Activated T-cell treated with anti-CD3 and anti-CD28 coated beads, Interleukin-2, amount 50 U/mL, for 48 hours (primary cell): ENCODE measurements around the gene GLB1L2.

Experiments
- DNase-seq, 2 experiments: peaks; one replicate each; pipeline ENCODE4 v3.0.0-alpha.2; 2020

Gene GLB1L2

DNA sequence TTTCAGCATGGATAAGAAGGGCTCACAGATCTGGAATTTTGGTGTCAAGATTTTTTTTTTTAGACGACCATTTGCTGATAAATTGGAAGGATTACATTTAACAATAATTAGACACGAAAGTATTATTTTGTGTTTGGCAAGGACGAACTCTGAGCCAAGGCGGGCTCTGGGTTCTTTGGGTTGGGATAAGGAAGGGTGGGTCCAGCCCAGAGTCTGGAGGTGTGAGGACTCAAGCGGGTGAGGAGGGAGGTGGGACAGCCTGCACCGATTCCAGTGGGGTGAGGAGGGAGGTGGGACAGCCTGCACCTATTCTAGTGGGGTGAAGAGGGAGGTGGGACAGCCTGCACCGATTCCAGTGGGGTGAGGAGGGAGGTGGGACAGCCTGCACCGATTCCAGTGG is 76.1 kb downstream of the GLB1L2 start:
- no peak for DNase-seq

DNA sequence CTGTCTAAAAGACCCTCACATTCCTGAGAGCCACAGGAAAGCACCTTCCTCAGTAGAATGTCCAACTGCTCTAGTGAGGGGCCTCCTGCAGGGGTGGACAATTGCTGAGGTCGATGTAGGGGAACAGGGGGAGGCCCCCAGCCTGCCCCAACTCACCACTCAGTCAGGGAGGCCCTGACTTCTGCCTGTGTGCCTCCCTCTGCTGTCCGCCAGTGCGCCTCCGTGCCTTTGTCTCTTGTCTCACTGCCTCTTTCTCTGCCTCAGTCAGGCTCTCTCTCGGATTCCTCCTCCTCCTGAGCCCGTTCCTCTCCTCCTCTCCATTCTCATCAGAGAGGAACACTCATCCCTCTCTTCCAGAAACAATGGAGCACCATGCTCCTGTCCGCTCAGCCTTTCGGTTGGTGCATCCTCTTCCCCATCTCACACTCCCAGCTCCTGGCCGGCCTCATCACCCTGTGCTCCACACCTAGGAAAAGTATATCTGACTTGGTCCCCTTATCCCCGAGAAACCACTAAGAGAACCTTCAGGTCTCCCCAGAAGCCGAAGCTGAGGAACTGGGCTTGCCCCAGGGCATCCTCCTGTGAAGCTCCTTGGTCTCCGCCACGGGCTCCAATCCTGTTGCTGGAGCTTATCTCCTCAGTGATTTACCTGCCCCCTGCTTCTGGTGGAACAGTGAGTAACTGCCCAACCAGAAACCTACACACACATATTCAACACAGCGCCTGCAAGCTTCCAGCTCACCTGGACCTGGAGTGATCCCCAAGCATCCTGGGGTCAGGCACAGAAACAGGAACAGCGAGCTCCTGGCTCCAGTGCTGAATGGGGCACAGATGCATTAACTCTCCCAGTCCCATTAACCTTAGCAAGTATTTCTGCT is 78.0 kb downstream of the GLB1L2 start:
- no peak for DNase-seq

DNA sequence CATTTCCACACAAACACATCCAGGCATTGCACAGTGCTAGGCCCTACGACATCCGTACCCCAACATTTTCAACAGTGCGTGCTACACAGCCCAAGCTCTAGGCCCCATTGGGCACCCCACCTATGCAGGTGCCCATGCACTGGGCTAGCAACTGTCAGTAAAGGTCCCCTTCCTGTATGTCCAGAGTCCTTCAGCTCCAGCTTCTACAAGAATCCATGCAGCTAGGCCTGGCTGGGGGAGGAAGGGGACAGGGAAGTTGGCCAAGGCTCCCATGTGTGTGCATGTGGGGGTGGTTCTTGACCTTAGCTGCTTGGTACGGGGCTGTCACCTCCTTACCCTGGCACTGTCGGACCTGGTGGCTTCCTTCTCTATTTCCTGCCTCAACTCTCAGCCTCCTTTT is 79.0 kb downstream of the GLB1L2 start:
- DNase-seq: no peak

DNA sequence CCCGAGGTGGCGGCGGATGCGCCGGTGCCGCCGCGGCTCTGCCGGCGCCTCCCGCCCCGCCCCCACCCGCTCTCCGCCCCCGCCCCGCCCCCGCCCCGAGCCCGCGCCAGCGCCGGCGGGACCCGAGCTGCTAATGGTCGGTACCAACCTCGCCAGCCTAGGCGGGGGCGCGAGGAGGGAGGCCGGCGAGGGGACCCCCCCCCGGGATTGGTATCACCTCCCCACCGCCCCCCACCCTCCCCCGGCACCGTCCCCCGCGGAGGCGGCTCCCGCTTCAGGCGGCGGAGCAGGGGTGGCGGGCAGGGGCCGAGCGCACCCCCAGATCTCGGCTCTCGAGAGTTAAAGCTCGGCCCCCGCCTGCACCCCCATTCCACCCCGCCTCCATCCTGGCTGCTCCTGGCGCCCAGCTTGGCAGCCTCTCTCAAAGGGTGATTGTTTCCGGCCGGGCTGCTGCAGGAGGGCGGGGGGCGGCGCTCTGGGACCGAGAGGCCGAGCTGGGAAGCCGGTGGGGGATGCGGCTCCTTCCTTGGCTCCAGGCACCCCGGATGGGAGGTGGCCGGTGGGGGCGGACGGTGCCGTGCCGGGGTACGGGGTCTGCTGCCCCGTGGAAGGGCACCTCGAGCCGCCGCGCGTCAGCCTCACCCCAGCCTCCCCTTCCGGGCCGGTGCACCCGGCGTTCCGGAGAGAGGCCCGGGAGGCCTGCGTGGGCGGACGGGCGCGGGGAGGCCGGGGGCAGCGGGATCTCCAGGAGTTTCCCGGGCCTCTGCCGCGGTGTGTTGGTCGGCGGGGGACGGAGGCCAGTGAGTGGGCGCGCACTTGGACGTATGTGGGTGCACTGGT is 80.6 kb downstream of the GLB1L2 start, which contains the start of gene B3GAT1:
TSS of gene B3GAT1 (minus strand) at position 40 of the 840 bp plus-strand sequence. CDS start 24,583 bp downstream, outside the sequence.
- peak; percentile 31 to 44 for DNase-seq

DNA sequence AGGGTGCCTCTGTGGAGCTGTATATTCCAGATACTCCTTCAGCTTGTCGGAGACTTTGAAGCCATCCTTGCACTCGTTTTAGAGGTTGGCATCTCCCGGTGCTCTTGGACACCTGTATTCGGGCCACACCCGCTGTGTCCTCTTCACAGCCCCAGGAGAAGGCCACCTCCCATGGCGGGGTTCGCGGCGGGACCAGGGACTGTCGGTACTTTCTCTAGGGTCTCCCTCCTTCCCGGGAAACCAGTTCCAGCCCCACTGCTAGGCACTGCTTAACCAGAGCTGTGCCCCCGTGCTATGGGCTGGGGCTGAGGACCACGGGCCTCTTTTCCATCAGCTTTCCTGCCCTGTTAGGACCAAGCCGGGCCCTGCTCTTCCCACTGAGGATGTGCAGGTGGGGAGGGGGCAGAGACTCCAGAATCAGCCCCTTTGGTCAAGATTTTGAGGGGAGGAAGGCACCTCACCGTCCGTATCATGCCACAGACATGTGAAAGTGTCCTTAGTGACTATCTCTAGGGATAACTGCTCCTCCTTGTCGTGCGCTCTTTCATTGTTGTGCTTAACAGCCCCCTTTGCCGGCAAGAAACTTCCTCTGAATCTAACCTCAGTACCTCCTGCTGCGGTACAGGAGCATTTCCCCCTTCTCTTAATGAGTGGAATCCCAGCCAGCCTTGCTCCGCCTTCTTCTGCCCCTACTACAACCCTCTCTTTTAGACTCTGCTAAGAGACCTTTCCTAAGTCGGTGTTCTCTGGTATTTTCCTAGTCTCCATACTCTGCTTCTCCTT is 81.4 kb downstream of the GLB1L2 start:
- DNase-seq: peak in 1 of 2 experiments; percentile 23

DNA sequence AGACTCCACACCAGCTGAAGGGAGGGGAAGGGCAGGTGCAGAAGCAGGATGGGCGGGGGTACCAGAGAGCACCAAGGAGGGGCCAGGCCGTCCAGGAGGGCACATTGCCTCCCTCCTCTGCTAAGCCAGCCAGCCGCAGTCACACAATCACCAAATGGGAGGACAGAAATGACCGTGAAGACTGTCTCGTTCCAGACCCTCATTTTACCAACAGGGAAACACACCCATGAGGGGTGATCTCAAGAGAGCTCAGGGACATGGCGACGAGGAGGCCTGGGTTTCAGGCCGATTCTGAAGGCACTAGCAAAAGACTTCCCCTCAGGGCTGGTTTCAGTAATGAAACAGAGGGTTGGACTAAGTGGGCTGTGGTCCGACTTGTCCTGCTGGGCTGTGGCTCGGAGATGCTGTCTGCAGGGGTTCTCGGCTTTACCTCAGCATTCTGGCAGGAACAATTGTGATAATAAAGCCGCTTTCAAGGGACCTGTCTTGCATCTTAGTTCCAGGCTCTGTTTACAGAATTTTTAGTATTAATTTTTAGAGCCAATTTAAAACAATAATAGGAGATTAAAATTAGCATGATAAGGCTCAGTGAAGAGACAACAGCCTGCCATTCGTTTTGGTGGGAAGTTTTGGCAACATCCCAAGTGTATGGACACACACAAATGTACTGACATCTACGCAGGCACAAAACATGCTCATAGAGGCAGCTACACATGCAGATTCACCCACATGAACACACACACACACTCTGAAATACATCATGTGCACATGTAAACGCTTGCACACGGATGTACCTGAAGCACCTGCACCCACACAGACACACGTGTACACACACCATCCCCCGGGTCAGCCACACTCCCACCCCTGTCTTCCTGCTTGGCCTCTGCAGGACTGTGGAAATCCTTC is 82.3 kb downstream of the GLB1L2 start:
- no peak for DNase-seq

DNA sequence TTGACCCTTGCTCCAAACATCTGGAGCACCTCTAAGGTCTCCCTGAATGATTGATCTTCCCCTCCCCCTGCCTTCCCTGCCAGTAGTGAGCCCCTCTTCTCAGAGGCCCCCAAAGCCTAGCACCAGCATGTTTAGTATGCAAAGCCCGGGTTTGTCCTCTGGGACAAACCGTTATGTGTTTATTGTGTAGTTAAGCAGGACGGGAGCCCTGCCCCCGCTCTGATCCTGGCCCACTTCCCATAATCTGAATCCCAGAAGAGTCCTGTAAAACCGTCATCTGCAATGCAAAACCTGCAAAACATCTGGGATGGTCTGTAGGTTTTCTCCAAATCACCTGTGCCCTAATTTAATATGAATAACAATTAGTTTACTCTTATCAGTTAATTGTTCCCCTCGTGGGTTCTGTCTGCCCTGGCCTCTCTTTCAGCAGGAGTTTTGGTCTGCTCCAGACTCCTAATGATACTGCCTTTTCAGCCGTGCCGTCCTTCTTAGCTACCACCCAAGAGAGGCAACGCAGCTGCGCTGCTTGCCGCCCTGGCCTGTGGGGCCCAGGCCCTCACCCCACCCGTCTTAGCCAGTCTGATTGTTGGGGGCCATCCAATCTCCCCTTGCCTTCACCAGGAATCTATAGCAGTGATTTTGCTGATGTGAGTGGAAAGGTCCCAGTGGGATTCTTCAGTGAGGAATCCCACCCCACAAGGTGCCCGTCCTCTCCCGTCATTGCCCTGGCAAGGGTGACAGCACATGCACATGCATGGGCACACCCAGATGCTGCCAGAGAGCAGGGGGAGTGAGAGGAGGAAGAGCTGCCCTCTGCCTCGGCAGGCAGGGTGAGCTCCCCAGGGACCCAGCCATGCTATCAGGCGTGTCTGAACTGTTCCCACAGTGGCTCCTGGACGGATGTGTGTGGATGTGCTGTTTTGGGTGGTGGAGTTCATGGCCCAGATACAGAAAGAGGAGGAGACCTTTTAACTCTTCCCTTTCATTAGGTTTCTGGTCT is 83.3 kb downstream of the GLB1L2 start:
- no peak for DNase-seq

DNA sequence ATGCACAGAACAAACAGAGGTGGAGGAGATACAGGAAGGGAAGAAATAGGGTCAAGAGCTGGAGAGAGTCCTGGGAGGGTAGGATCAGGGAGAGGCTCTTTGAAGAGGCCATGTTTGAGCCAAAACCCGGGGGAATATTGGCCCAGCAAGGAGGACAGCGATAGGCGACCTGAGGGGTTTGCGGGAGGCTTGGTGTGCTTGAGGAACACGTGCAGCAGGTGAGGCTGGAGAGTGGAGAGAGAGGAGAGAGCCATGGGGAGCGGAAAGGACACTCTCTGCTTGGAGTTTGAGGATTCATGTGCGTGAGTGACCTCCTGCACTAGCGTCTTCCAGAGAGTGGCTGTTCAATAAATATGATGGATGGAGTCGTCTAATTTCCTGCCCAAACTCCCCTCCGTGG is 84.9 kb downstream of the GLB1L2 start:
- DNase-seq: no peak

DNA sequence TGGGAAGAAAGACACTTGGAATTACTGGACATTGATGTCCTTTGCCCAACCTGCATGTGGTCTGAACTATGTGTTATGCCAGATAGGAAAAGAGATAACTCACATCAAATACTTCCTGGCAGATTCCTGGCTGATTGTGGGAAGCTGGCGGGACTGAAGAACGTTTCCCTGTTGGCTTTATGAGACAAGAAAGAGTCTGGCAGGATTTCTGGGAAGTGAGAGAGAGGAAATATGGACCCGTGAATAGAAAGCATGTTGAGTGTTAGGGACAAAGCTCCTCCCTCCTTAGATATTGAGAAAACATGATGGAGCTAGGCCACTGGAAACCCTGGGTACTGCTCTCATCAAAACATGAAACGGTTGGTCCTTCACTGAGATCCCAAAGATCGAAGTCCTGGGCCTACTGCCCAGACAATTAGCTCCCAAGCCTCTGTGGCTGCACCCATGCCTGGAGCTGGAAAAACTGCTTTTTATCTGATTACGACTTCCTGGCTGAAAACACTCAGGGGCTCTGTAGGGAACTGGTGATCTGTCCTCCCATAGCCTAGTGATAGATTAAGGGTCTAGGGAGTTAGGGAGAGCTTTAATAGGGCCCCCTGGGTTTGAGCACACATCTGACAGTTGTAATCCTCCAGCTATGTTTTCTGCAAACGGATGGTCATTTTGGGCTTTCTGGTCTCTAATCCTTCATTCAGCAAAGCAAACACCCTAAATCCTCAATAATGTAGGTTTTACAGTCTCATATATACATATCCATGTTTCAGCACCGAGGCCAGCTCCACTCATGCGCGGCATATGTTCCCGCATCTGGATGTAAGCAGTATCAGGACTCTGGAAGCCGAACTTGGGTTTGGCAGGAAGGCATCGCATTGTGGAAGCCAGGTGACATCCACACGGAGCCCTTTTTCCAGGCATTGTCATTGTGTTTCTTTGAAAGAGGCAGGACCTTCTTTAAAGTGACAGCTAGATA is 86.4 kb downstream of the GLB1L2 start:
- no peak for DNase-seq

DNA sequence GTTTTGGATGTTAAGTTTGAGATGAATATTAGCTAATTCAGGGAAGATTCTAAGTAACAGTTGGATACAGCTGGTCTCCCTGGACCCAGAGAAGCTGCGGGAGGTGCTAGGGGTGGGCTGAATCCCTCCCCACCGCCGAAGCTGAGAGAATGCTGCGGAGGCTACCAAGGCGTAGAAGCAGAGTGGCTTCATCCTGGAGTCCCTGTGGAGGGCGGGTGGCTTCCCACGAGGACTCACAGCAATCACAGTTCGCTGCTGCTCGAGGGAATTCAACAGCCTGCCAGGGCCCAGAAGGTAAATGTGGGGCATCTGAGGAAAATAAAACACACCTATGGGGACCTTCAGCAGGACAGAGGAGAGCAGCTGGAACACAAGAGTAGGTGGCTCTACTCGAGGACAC is 91.3 kb downstream of the GLB1L2 start:
- no peak for DNase-seq

DNA sequence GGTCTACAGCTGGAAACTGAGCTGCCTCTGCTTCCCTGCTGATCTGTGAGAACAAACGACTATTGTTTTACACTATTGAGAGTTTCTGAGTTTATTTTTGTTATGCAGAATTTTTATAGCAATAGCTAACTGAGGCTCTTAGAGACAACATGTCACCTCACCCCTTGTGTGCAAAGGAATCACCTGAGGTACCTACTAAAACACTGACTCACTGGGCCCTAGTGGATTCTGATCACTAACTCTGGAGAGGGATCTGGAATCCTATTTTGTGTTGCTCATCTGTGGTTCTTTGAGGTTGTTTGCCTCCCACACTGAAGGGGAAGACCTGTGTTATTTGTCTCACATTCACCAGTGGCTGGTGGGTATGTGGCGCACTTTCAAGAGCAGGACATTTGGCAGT is 93.6 kb downstream of the GLB1L2 start:
- no peak for DNase-seq
